ENCODE measurements around the gene SYCP2L. TPM values are rescaled to one million over a fixed set of nuclear protein-coding genes. Genes with fewer than 3 reads are reported as not detected.
"Not testable (repeated sequence)": the region's sequence is repeated elsewhere in the genome, so short reads cannot be mapped to it uniquely, and the experiment has no call there.

SYCP2L gene
- total RNA-seq, 1 experiment from 2014 or later, result 4.9 TPM

- Histone ChIP-seq H3K9me2 (ENCODE audit: insufficient read depth) (no peaks in the 10 kb centered on the region), H3K9ac (ENCODE audit: low read length) (no peak overlapping the region), H2AFZ (ENCODE audit: low read depth, low read length, poor library complexity, severe bottlenecking) (no peak overlapping the region), H3K9me3 (ENCODE audit: control insufficient read depth in 1 of 2, insufficient read depth in 1 of 2, low read depth in 1 of 2, low read length in 2 of 2) (no peaks in the 10 kb centered on the region), H3K79me2 (ENCODE audit: insufficient read depth, low read length) (no peaks in the 10 kb centered on the region), H3K4me1 (ENCODE audit: control insufficient read depth in 1 of 2, insufficient read depth in 2 of 2, low read length in 2 of 2) (no peaks in the 10 kb centered on the region), H3K36me3 (ENCODE audit: control insufficient read depth in 1 of 2, insufficient read depth in 2 of 2, low read length in 2 of 2) (no peaks in the 10 kb centered on the region), H4K20me1 (ENCODE audit: insufficient read depth) (no peaks in the 10 kb centered on the region), H3K27ac (ENCODE audit: low read depth, low read length) (no peak overlapping the region), H3K4me2 (ENCODE audit: low read length) (no peak overlapping the region), H3K27me3 (ENCODE audit: insufficient read depth, low read length) (no peaks in the 10 kb centered on the region), H3K4me3 (replicated peaks in 1 of 2; ENCODE audit: low read depth in 1 of 2, low read length in 2 of 2) (no peak overlapping the region)
- CTCF ChIA-PET, result no interaction called here
- ATAC-seq, result no peak
- BruUV-seq (replicated peaks), result no TSS peak
- RAD21 ChIA-PET (ENCODE audit: low non-redundant PET in 1 of 2, low total read pairs in 2 of 2, uncharacterized antibody in 2 of 2, unreplicated experiment in 2 of 2), result no interaction called here
- intact Hi-C loops (cut with micrococcal nuclease), result no loop called here
- DNase-seq (ENCODE audit: low read depth, low spot score), result no peak
- POLR2A ChIA-PET, result no interaction called here
- TF ChIP-seq ZNF274 (IDR thresholded peaks at IDR 0.05; ENCODE audit: low read depth, low read length) (no peak), EGR1 (IDR thresholded peaks at IDR 0.05; ENCODE audit: low read depth) (no peak), ZFX (IDR thresholded peaks at IDR 0.05) (no peak), POLR2A (IDR thresholded peaks at IDR 0.05; ENCODE audit: borderline replicate concordance, extremely low read depth, insufficient read depth, insufficient read length) (no peak), MAX (IDR thresholded peaks at IDR 0.05) (no peak), FOSL1 (IDR thresholded peaks at IDR 0.05; ENCODE audit: low read depth) (no peak), ELF1 (IDR thresholded peaks at IDR 0.05; ENCODE audit: borderline replicate concordance, low read depth) (no peak), CTCF (IDR thresholded peaks at IDR 0.05 in 2 of 3, conservative IDR thresholded peaks at IDR 0.05 in 1 of 3; ENCODE audit: borderline replicate concordance in 1 of 3, insufficient read depth in 1 of 3, low read depth in 2 of 3, low read length in 2 of 3) (no peak), TCF7L2 (IDR thresholded peaks at IDR 0.05; ENCODE audit: borderline replicate concordance, extremely low read depth, insufficient read depth, insufficient read length) (no peak), SRF (IDR thresholded peaks at IDR 0.05; ENCODE audit: low read depth) (no peak), EZH2phosphoT487 (IDR thresholded peaks at IDR 0.05; ENCODE audit: borderline replicate concordance) (no peak), EZH2 (IDR thresholded peaks at IDR 0.05) (no peak), SP1 (IDR thresholded peaks at IDR 0.05; ENCODE audit: low read depth) (no peak), CBX3 (IDR thresholded peaks at IDR 0.05; ENCODE audit: low read depth) (no peak), ZBTB33 (IDR thresholded peaks at IDR 0.05; ENCODE audit: extremely low read depth, insufficient replicate concordance, low read length) (no peak), SIN3A (IDR thresholded peaks at IDR 0.05; ENCODE audit: low read depth) (no peak)
Observed at GRCh38 chr6:10880366-10880765, 6.5 kb upstream of the SYCP2L start.

- ATAC-seq; H3K4me3 ChIP-seq (replicated peaks in 1 of 2; ENCODE audit: low read depth in 1 of 2, low read length in 2 of 2); H3K4me2 ChIP-seq (ENCODE audit: low read length); H3K27ac ChIP-seq (ENCODE audit: low read depth, low read length); H3K9me3 ChIP-seq (ENCODE audit: control insufficient read depth in 1 of 2, insufficient read depth in 1 of 2, low read depth in 1 of 2, low read length in 2 of 2); intact Hi-C loops (cut with micrococcal nuclease); DNase-seq (ENCODE audit: low read depth, low spot score); CTCF ChIA-PET; RAD21 ChIA-PET (ENCODE audit: low non-redundant PET in 1 of 2, low total read pairs in 2 of 2, uncharacterized antibody in 2 of 2, unreplicated experiment in 2 of 2); H3K79me2 ChIP-seq (ENCODE audit: insufficient read depth, low read length); H2AFZ ChIP-seq (ENCODE audit: low read depth, low read length, poor library complexity, severe bottlenecking); BruUV-seq (replicated peaks); H4K20me1 ChIP-seq (ENCODE audit: insufficient read depth); H3K4me1 ChIP-seq (ENCODE audit: control insufficient read depth in 1 of 2, insufficient read depth in 2 of 2, low read length in 2 of 2); POLR2A ChIA-PET; H3K9me2 ChIP-seq (ENCODE audit: insufficient read depth); H3K36me3 ChIP-seq (ENCODE audit: control insufficient read depth in 1 of 2, insufficient read depth in 2 of 2, low read length in 2 of 2); H3K27me3 ChIP-seq (ENCODE audit: insufficient read depth, low read length); H3K9ac ChIP-seq (ENCODE audit: low read length): not testable (repeated sequence)
Observed at GRCh38 chr6:10882253-10882630, 4.6 kb upstream of the SYCP2L start.
